Mucosa of descending colon (tissue), 3 donors: ENCODE measurements around the gene KRTAP4-6. TPM values are rescaled to one million over a fixed set of nuclear protein-coding genes. Genes with fewer than 3 reads are reported as not detected.
"Not testable (repeated sequence)": the region's sequence is repeated elsewhere in the genome, so short reads cannot be mapped to it uniquely, and the experiment has no call there.

Source experiments
- ATAC-seq: fragments of 200-7000 bp; cut with Tn5 transposase; one replicate; pipeline ENCODE4 v1.9.1; 2020; ENCODE audit warnings: mild to moderate bottlenecking, moderate library complexity
- DNase-seq, 3 donors: peaks; one replicate each; pipeline ENCODE4 v3.0.0-alpha.2; 2020
- H3K36me3 ChIP-seq: fragments of 200-600 bp; one replicate; pipeline ENCODE4 v1.8.0; 2021; ENCODE audit warnings: low read depth, mild to moderate bottlenecking
- H3K4me1 ChIP-seq: fragments of 200-600 bp; one replicate; pipeline ENCODE4 v1.8.0; 2021; ENCODE audit warnings: low read depth, mild to moderate bottlenecking
- H3K4me3 ChIP-seq: fragments of 200-600 bp; one replicate; pipeline ENCODE4 v1.8.0; 2021; ENCODE audit warnings: mild to moderate bottlenecking
- H3K9me3 ChIP-seq: fragments of 200-600 bp; one replicate; pipeline ENCODE4 v1.8.0; 2021; ENCODE audit warnings: mild to moderate bottlenecking
- intact Hi-C, 2 donors: fragments of 100-400 bp; cut with DNase I in 1 of 2; cut with micrococcal nuclease in 1 of 2; formaldehyde crosslinking; loops; one replicate each; pipeline versions ENCODE4 v1.11.0 to v1.11.1; 2022; cut with DNase I, micrococcal nuclease
- long read RNA-seq, 2 donors: library from polyadenylated mRNA; unstranded; transcript quantifications; one replicate each; pipeline ENCODE4 v2.0.0, GENCODE V29; 2019 to 2021
- total RNA-seq, 3 donors: library from RNA; stranded (reverse); fragmentation: NEBNext Ultra II Directional in 2 of 3; extraction: Animal tissue kit (Norgen Biotek cat#: 25700) in 2 of 3; gene quantifications; one replicate each; pipeline versions ENCODE4 v1.2.1 to v1.2.4, GENCODE V29; 2021 to 2023
- TF ChIP-seq, protein P1 (sequence below): fragments of 200-600 bp; IDR thresholded peaks from one replicate; pipeline ENCODE4 v1.8.0; 2022; ENCODE audit warnings: antibody characterized with exemption, mild to moderate bottlenecking
- donor health status: DM: no; HTN: no; CAD: no; lungs with moderate emphysema.
- donor health status: DM: no; HTN: no; CAD: no.
- donor health status: DM: no; HTN: yes; CAD: no.

The KRTAP4-6 gene
- total RNA-seq, result not detected
- long read RNA-seq, donor 1, result 0 reads
- long read RNA-seq, donor 2, result 0 reads

- intact Hi-C loops, result no loop called here
- Histone ChIP-seq H3K36me3 (no peaks in the 10 kb centered on the region), H3K9me3 (peaks cover 10% of the 10 kb centered on the region), H3K4me3 (no peak within 1 kb of the TSS), H3K4me1 (no peaks in the 10 kb centered on the region)
- ATAC-seq, result no peak
- TF ChIP-seq, protein P1, sequence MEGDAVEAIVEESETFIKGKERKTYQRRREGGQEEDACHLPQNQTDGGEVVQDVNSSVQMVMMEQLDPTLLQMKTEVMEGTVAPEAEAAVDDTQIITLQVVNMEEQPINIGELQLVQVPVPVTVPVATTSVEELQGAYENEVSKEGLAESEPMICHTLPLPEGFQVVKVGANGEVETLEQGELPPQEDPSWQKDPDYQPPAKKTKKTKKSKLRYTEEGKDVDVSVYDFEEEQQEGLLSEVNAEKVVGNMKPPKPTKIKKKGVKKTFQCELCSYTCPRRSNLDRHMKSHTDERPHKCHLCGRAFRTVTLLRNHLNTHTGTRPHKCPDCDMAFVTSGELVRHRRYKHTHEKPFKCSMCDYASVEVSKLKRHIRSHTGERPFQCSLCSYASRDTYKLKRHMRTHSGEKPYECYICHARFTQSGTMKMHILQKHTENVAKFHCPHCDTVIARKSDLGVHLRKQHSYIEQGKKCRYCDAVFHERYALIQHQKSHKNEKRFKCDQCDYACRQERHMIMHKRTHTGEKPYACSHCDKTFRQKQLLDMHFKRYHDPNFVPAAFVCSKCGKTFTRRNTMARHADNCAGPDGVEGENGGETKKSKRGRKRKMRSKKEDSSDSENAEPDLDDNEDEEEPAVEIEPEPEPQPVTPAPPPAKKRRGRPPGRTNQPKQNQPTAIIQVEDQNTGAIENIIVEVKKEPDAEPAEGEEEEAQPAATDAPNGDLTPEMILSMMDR, result no peak
- no peak for DNase-seq
Observed at GRCh38 chr17:41140360-41141131, at the start of gene KRTAP4-6. TSS of gene KRTAP4-6 (minus strand) at chr17:41140544. CDS start at chr17:41140487, 57 bp downstream.

DNA sequence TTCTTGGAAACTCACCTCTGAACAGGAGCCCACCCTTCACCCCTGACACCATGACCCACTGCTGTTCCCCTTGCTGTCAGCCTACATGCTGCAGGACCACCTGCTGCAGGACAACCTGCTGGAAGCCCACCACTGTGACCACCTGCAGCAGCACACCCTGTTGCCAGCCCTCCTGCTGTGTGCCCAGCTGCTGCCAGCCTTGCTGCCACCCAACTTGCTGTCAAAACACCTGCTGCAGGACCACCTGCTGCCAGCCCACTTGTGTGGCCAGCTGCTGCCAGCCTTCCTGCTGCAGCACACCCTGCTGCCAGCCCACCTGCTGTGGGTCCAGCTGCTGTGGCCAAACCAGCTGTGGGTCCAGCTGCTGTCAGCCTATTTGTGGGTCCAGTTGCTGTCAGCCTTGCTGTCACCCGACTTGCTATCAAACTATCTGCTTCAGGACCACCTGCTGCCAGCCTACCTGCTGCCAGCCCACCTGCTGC lies 49.5 kb upstream of the KRTAP4-6 start, which contains the start of gene KRTAP9-1:
KRTAP9-1 (plus strand) TSS at position 51 of the 482 bp plus-strand sequence; CDS start at position 51, 0 bp downstream.
- intact Hi-C loops, DNase-seq, H3K9me3 ChIP-seq, H3K36me3 ChIP-seq, H3K4me3 ChIP-seq, H3K4me1 ChIP-seq, ATAC-seq: not testable (repeated sequence)

GRCh38 chr17:41186872-41187271 lies 46.5 kb upstream of the KRTAP4-6 start:
- no peaks in the 10 kb centered on the region for H3K4me1 ChIP-seq
- ATAC-seq (no peak), DNase-seq (no peak)
- H3K9me3 ChIP-seq, result no peaks in the 10 kb centered on the region
- intact Hi-C loops, result no loop called here
- H3K36me3 ChIP-seq, result no peaks in the 10 kb centered on the region
- H3K4me3 ChIP-seq, result no peak overlapping the region
- TF ChIP-seq, protein P1, result no peak

- no peaks in the 10 kb centered on the region for H3K36me3 ChIP-seq
- DNase-seq, result no peak
- ATAC-seq, result no peak
- H3K4me1 ChIP-seq, result no peaks in the 10 kb centered on the region
- H3K4me3 ChIP-seq, result no peak overlapping the region
- intact Hi-C loops, result no loop called here
- TF ChIP-seq, protein P1, result no peak
- H3K9me3 ChIP-seq, result no peaks in the 10 kb centered on the region
Observed at GRCh38 chr17:41185001-41185400, 44.7 kb upstream of the KRTAP4-6 start.

GRCh38 chr17:41184480-41184961 lies 44.2 kb upstream of the KRTAP4-6 start, which contains the start of gene KRTAP4-1:
TSS of gene KRTAP4-1 (minus strand) at chr17:41184911. CDS start at chr17:41184854, 57 bp downstream.
- intact Hi-C loops, result no loop called here
- no peak within 1 kb of the TSS for H3K4me3 ChIP-seq
- no peak for ATAC-seq
- no peaks in the 10 kb centered on the region for H3K9me3 ChIP-seq
- TF ChIP-seq, protein P1, result no peak
- no peak for DNase-seq
- no peaks in the 10 kb centered on the region for H3K4me1 ChIP-seq
- H3K36me3 ChIP-seq, result no peaks in the 10 kb centered on the region
